B cell (primary cell): Measurements from ENCODE around the gene CEP85L. TPM values are rescaled to one million over a fixed set of nuclear protein-coding genes. Genes with fewer than 3 reads are reported as not detected.

Source experiments
- ATAC-seq: fragments of 200-7000 bp; cut with Tn5 transposase; one replicate; pipeline ENCODE4 v1.10.0; 2021; ENCODE audit warnings: low read depth, mild to moderate bottlenecking, moderate number of reproducible peaks, moderate library complexity
- CTCF ChIA-PET: fragments of 350-600 bp; sonication (Branson Sonifier 250); formaldehyde crosslinking; loops from one replicate; lab custom pipeline; 2021; ENCODE audit warnings: antibody characterized with exemption, inconsistent platforms; lab: Charles Lee
- POLR2A ChIA-PET: fragments of 350-600 bp; sonication (Branson Sonifier 250); formaldehyde crosslinking; loops from one replicate; lab custom pipeline; 2021; ENCODE audit warnings: antibody characterized with exemption; lab: Charles Lee
- DNase-seq: peaks from one replicate; pipeline ENCODE4 v3.0.0; 2013
- H2AFZ ChIP-seq: 2 replicates; pipeline ENCODE4 v1.6.1; 2012; ENCODE audit warnings: mild to moderate bottlenecking, low read depth, low read length; ENCODE audit not compliant: insufficient read depth, poor library complexity, severe bottlenecking
- H3K27ac ChIP-seq, 2 donors: 1 replicate in 1 of 2; 2 replicates in 1 of 2; pipeline ENCODE4 v1.5.1; 2012 to 2013; ENCODE audit warnings: low read length in 2 of 2, mild to moderate bottlenecking in 2 of 2, moderate library complexity in 1 of 2
- H3K27me3 ChIP-seq, 4 experiments: fragments of 200-600 bp in 1 of 4; sonication (generic) in 1 of 4; replicated peaks in 1 of 4; 1 replicate in 2 of 4; 2 replicates in 2 of 4; pipeline versions ENCODE4 v1.6.1 to v1.7.0; 2013 to 2016; ENCODE audit warnings: low read length in 3 of 4, mild to moderate bottlenecking in 2 of 4, mixed read lengths in 1 of 4, moderate library complexity in 1 of 4; ENCODE audit not compliant: insufficient read depth in 4 of 4, control insufficient read depth in 3 of 4; ENCODE audit errors: control extremely low read depth in 1 of 4
- H3K36me3 ChIP-seq, 2 experiments: replicated peaks in 1 of 2; 1 replicate in 1 of 2; 2 replicates in 1 of 2; pipeline versions ENCODE4 v1.6.1 to v1.7.1; 2013; ENCODE audit warnings: low read length in 1 of 2; ENCODE audit not compliant: insufficient read depth in 2 of 2, control insufficient read depth in 1 of 2; ENCODE audit errors: control extremely low read depth in 1 of 2, extremely low read depth in 1 of 2
- H3K4me1 ChIP-seq, 2 donors: fragments of 200-600 bp in 1 of 2; sonication (generic) in 1 of 2; 1 replicate in 1 of 2; 2 replicates in 1 of 2; pipeline versions ENCODE4 v1.5.1 to v1.6.1; 2013 to 2017; ENCODE audit warnings: low read length in 2 of 2; ENCODE audit not compliant: control insufficient read depth in 2 of 2, insufficient read depth in 2 of 2
- H3K4me2 ChIP-seq: replicated peaks from 2 replicates; pipeline ENCODE3; 2012; ENCODE audit warnings: mild to moderate bottlenecking, low read depth, low read length; ENCODE audit not compliant: poor library complexity, severe bottlenecking
- H3K4me3 ChIP-seq, 5 experiments: fragments of 200-600 bp in 1 of 5; sonication (generic) in 1 of 5; 1 replicate in 3 of 5; 2 replicates in 2 of 5; pipeline versions ENCODE4 v1.5.1 to v1.7.0; 2011 to 2016; ENCODE audit warnings: low read length in 4 of 5, mild to moderate bottlenecking in 4 of 5, low read depth in 2 of 5, control low read depth in 1 of 5, moderate library complexity in 1 of 5; ENCODE audit not compliant: insufficient read depth in 1 of 5; ENCODE audit errors: control extremely low read depth in 1 of 5, extremely low read depth in 1 of 5
- H3K79me2 ChIP-seq: fragments of 200-600 bp; sonication (generic); one replicate; pipeline ENCODE4 v1.6.0; 2016; ENCODE audit warnings: low read length; ENCODE audit not compliant: control insufficient read depth, insufficient read depth
- H3K9ac ChIP-seq: fragments of 200-600 bp; sonication (generic); 2 replicates; pipeline ENCODE4 v1.6.1; 2017; ENCODE audit warnings: mild to moderate bottlenecking, low read length, moderate library complexity
- H3K9me3 ChIP-seq, 3 donors: one replicate each; pipeline versions ENCODE4 v1.6.1 to v1.7.1; 2013; ENCODE audit warnings: low read length in 2 of 3; ENCODE audit not compliant: control insufficient read depth in 2 of 3, insufficient read depth in 1 of 3; ENCODE audit errors: control extremely low read depth in 1 of 3
- H4K20me1 ChIP-seq: 2 replicates; pipeline ENCODE4 v1.6.0; 2012; ENCODE audit warnings: mild to moderate bottlenecking, low read length; ENCODE audit not compliant: insufficient read depth, control insufficient read depth, poor library complexity, severe bottlenecking
- H3K27ac Mint-ChIP-seq: one replicate; pipeline ENCODE4 v1.8.0; 2021; ENCODE audit warnings: mixed read lengths
- H3K27me3 Mint-ChIP-seq: one replicate; pipeline ENCODE4 v1.8.0; 2021; ENCODE audit warnings: mixed read lengths
- H3K4me1 Mint-ChIP-seq: one replicate; pipeline ENCODE4 v1.8.0; 2021; ENCODE audit warnings: mixed read lengths
- H3K4me3 Mint-ChIP-seq: one replicate; pipeline ENCODE4 v1.8.0; 2021; ENCODE audit warnings: mixed read lengths
- H3K9me3 Mint-ChIP-seq: one replicate; pipeline ENCODE4 v1.8.0; 2022; ENCODE audit warnings: mixed read lengths; ENCODE audit not compliant: insufficient read depth
- EZH2 ChIP-seq: IDR thresholded peaks from 2 replicates; pipeline ENCODE4 v1.6.1; 2012; ENCODE audit warnings: borderline replicate concordance, low read depth, mild to moderate bottlenecking, moderate library complexity, low read length; ENCODE audit not compliant: insufficient read depth, poor library complexity, severe bottlenecking
- WGBS: methylation state at CpG from one replicate; pipeline ENCODE4 v1.1.5; 2013; ENCODE audit warnings: missing lambda C conversion rate; ENCODE audit not compliant: insufficient coverage; 5-methylcytosine and 5-hydroxymethylcytosine counted together
- intact Hi-C: fragments of 100-400 bp; cut with micrococcal nuclease; formaldehyde crosslinking; loops from one replicate; pipeline ENCODE4 v1.10.0; 2022
- polyA plus RNA-seq: library from polyadenylated mRNA; depleted of rRNA; stranded (reverse); fragments of >200 nt; gene quantifications from 2 replicates; pipeline ENCODE4 v1.2.3, GENCODE V29; 2012
- total RNA-seq, 2 donors: library from RNA; stranded (reverse); fragments of 120-200 nt in 1 of 2; gene quantifications; 1 replicate in 1 of 2; 2 replicates in 1 of 2; pipeline versions ENCODE4 v1.2.3 to v1.2.4, GENCODE V29; 2013 to 2022
- TF ChIP-seq, protein P1 (sequence below): fragments of 200-600 bp; IDR thresholded peaks from one replicate; pipeline ENCODE4 v1.8.0; 2022; ENCODE audit warnings: antibody characterized with exemption, mild to moderate bottlenecking

Gene CEP85L
- total and polyA plus RNA-seq, 2 donors (not counting 1 experiment from before 2014, with no cell fraction given) = 7.6 to 32.1 TPM

- H3K27me3 ChIP-seq = no peaks in the 10 kb centered on the region
- ATAC-seq (no peak), DNase-seq (no peak)
- H3K4me1 Mint-ChIP-seq = peaks cover 7% of the 10 kb centered on the region
- H3K9me3 ChIP-seq = peaks cover 0 to 3% (median 3%) of the 10 kb centered on the region in 3 donors
- H3K4me3 Mint-ChIP-seq = no peak overlapping the region
- H3K4me1 ChIP-seq = no peaks in the 10 kb centered on the region
- peaks cover 2% of the 10 kb centered on the region for H3K79me2 ChIP-seq
- H3K4me2 ChIP-seq = no peak overlapping the region
- intact Hi-C loops = no loop called here
- no peak overlapping the region for H3K27ac ChIP-seq
- H3K4me3 ChIP-seq = no peak overlapping the region
- no peak overlapping the region for H2AFZ ChIP-seq
- peaks cover 4% of the 10 kb centered on the region for H4K20me1 ChIP-seq
- no peak overlapping the region for H3K9ac ChIP-seq
- H3K36me3 ChIP-seq = peaks cover 2 to 16% of the 10 kb centered on the region in 2 experiments
- H3K27me3 Mint-ChIP-seq = no peaks in the 10 kb centered on the region
- no peak overlapping the region for H3K27ac Mint-ChIP-seq
- no peak for TF ChIP-seq EZH2
- TF ChIP-seq, protein P1, sequence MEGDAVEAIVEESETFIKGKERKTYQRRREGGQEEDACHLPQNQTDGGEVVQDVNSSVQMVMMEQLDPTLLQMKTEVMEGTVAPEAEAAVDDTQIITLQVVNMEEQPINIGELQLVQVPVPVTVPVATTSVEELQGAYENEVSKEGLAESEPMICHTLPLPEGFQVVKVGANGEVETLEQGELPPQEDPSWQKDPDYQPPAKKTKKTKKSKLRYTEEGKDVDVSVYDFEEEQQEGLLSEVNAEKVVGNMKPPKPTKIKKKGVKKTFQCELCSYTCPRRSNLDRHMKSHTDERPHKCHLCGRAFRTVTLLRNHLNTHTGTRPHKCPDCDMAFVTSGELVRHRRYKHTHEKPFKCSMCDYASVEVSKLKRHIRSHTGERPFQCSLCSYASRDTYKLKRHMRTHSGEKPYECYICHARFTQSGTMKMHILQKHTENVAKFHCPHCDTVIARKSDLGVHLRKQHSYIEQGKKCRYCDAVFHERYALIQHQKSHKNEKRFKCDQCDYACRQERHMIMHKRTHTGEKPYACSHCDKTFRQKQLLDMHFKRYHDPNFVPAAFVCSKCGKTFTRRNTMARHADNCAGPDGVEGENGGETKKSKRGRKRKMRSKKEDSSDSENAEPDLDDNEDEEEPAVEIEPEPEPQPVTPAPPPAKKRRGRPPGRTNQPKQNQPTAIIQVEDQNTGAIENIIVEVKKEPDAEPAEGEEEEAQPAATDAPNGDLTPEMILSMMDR = no peak
- CTCF ChIA-PET = no interaction called here
- H3K9me3 Mint-ChIP-seq = no peaks in the 10 kb centered on the region
- POLR2A ChIA-PET = no interaction called here
- WGBS = 67% methylated on average over 1 of the region's 2 CpGs
Observed at GRCh38 chr6:118524686-118525085, 126.7 kb downstream of the CEP85L start.

- no peaks in the 10 kb centered on the region for H3K27me3 ChIP-seq
- no CpG with 5 or more reads among the region's 5 CpGs for whole genome bisulfite sequencing
- ATAC-seq (no peak), DNase-seq (no peak)
- H3K4me3 ChIP-seq = no peak overlapping the region
- H3K27ac ChIP-seq = no peak overlapping the region
- peaks cover 2% of the 10 kb centered on the region for H3K79me2 ChIP-seq
- H3K9me3 Mint-ChIP-seq = no peaks in the 10 kb centered on the region
- H3K36me3 ChIP-seq = peaks cover 2 to 22% of the 10 kb centered on the region in 2 experiments
- H3K4me2 ChIP-seq = no peak overlapping the region
- peaks cover 4% of the 10 kb centered on the region for H4K20me1 ChIP-seq
- no peak overlapping the region for H3K4me3 Mint-ChIP-seq
- TF ChIP-seq, protein P1 = no peak
- TF ChIP-seq EZH2 = no peak
- H3K4me1 Mint-ChIP-seq = peaks cover 7% of the 10 kb centered on the region
- H3K27ac Mint-ChIP-seq = no peak overlapping the region
- H3K9me3 ChIP-seq = peaks cover 0 to 3% (median 3%) of the 10 kb centered on the region in 3 donors
- no peak overlapping the region for H3K9ac ChIP-seq
- no peaks in the 10 kb centered on the region for H3K27me3 Mint-ChIP-seq
- H2AFZ ChIP-seq = no peak overlapping the region
- ChIA-PET POLR2A (no interaction called here), CTCF (no interaction called here)
- intact Hi-C loops = no loop called here
- H3K4me1 ChIP-seq = no peaks in the 10 kb centered on the region
Observed at GRCh38 chr6:118523216-118523615, 128.2 kb downstream of the CEP85L start.
